IPS DF 4.7 (cell line): ENCODE data around the gene WNT5A.

Experiments
- DNase-seq: peaks from one replicate; pipeline ENCODE4 v3.0.0-alpha.2; 2013; ENCODE audit warnings: low spot score; ENCODE audit errors: extremely low read depth

WNT5A gene

DNA sequence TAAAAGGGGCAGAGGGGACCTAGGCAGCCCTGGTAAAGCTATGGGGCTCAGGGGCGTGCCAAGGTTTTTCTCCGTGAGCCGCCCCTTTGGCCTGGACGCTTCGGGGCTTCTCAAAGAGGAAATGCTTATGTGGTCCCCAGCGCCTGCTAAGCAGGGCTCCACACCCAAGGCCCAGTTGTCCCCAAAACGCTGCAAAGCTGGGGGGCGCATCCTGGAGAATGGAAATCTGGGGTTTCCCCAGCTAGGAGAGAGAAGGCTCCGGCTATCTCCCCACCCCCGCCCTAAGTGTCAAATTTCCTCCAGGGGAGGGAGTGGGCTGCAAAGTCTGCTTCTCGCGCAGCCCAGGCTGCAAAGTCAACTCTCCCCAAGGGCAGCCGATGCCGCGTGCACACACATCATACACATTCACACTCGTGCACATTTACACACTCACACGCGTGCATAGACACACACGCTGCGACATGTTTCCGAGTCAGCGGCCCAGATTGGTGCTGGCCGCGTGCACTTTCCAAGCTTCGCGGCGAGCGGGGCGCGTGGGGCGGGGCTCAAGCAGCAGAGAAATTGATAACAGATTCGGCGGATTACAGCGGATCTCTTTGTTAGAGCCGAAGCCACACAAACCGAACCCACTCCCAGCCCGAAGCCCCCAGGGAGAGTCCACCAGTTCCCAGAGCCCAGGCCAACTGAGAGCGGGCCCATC, 4.5 kb downstream of the WNT5A start:
- no peak for DNase-seq

DNA sequence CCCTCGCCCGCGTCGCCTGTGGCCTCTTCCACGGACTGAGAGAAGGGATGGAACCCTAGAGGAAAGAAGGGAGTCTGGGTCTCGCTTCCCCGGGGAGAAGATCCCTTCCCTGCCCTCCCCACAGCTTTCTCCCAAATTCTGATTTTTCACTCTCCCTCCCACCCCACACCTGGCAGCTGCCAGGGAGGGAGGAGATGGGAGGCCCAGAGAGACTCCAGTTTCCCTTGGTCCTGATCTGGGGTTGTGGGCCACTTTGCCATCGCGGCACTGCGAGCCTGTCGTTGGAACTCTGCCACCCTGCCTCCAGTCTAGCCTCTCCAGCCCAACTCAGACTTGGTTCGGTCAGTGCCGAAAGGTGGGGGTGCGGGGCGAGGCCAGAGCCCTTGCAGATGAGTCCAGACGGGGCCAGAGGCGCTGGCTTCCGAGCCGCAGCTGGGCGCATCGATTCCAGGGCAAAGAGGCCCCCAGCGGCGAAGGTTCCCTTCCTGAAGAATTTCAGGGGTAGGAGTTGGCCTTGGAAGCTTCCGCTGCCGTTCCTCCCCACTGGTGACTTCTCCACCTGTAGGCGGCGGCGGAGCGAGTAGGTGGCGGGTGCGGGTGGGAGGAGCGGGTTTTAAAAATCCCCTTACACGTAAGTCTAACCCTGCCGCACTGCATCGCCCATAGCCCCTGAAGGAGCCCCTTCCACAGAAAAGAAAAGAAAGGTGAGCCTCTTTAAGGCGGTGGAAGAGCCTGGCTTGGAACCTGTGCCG, 5.2 kb downstream of the WNT5A start:
- DNase-seq: no peak

GRCh38 chr3:55480911-55481743, 6.0 kb downstream of the WNT5A start:
- no peak for DNase-seq

- no peak for DNase-seq
These were observed 9.5 kb downstream of the WNT5A start for GRCh38 chr3:55477306-55478303.

- DNase-seq: no peak
These were observed 10.6 kb downstream of the WNT5A start for GRCh38 chr3:55476515-55476914.

GRCh38 chr3:55474213-55474632, 12.9 kb downstream of the WNT5A start:
- DNase-seq: no peak

GRCh38 chr3:55473788-55474187, 13.3 kb downstream of the WNT5A start:
- no peak for DNase-seq

- DNase-seq: no peak
These were observed 15.4 kb downstream of the WNT5A start for GRCh38 chr3:55471522-55472280.

GRCh38 chr3:55471084-55471483, 16.0 kb downstream of the WNT5A start:
- no peak for DNase-seq

- DNase-seq: no peak
These were observed 17.1 kb downstream of the WNT5A start for GRCh38 chr3:55469957-55470526.

GRCh38 chr3:55468251-55468650, 18.9 kb downstream of the WNT5A start:
- no peak for DNase-seq

DNA sequence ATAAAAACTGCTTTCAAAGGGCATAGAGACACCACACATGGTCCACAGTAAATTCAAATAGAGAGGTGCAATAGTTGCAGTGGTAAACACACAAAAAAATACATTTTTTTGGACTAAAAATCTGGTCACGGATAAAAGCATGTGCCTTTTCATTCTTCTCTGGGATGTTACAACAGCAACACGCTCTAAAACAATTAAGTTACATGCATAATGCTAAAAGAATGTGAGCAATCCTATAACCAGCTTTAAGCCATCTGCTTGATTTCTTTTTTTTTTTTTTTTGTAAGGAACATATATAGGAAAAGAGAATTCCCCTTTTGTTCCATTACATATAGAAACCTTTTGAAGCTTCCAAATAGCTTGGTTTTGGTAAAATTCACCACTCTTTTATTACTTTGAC, 20.0 kb downstream of the WNT5A start:
- no peak for DNase-seq

DNA sequence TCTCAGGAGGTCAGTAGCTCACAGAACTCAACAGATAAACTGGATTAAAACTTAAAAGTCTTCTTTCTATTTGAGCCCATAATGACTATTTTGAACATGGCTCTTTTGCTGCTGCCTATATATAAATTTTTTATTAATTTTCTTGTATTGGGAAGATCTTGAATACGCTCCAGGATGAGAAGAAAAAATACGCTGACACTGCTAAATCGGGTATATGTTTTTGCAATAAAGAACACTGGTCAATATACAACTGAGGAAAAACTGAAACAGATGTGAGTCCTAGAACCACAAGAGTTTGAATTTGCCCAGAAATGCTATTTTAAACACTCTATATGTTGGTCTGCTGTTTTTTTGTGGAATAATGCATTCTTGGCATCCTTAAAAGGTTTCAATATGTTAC, 20.6 kb downstream of the WNT5A start:
- DNase-seq: no peak

DNA sequence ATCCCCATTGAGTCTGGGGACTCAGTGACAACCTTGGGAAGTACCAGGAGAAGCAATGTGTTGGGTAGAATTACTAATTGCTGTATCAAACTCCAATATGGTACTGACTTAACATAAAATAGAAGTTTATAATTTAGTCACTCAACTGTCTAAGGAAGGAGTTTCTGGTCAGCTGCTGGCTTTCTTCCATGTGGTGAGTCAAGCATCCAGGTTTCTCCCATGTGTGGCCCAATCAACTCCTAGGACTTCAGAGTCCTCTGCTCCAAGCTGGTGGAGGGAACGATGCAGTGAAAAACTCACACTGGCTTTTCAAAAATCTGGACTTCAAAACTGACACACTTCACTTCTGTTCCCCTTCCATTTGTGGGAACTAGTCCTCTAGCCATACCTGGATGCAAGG, 25.2 kb downstream of the WNT5A start:
- no peak for DNase-seq

GRCh38 chr3:55459838-55460237, 27.3 kb downstream of the WNT5A start:
- DNase-seq: no peak

GRCh38 chr3:55458181-55458790, 28.8 kb downstream of the WNT5A start:
- DNase-seq: no peak

DNA sequence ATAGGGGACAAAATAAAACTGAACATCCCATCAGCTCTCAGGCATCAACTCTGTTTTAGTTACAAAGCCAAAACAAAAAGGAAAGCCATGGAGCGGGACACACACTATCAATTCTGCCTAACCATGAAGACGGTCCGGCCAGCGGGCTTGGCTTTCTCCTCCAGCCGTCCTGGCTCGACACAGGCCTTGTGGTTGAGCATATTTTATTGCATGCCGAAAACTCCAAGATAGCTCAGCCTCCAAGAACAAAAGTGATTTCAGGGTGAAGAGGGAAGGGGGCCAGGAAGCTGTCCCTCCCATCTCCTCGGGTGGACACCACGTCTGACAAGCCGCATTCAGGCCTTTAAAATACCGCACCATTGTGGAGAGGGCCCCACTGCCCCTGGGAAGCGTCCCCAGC, 31.2 kb downstream of the WNT5A start:
- DNase-seq: no peak

DNA sequence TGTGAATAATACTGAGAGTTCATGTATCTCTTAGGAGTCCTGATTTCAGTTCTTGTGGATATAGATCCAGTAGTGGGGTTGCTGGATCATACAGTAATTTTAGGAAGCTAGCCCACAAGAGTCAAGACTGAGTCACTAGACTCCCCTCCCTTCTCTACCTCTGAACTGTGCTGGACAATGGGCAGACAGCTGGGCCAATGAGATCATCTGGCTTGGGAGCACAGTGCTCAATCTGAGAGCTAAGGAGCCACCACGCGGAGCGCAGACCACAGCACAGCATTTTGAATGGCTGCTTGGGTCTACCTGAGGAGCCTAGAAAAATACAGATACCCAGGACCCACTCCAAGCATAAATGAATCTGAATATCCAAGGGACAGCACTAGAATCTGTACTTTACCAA, 32.5 kb downstream of the WNT5A start:
- DNase-seq: no peak

GRCh38 chr3:55453886-55454496, 33.1 kb downstream of the WNT5A start:
- no peak for DNase-seq
